ENCODE results near the gene CDK8.

DNA sequence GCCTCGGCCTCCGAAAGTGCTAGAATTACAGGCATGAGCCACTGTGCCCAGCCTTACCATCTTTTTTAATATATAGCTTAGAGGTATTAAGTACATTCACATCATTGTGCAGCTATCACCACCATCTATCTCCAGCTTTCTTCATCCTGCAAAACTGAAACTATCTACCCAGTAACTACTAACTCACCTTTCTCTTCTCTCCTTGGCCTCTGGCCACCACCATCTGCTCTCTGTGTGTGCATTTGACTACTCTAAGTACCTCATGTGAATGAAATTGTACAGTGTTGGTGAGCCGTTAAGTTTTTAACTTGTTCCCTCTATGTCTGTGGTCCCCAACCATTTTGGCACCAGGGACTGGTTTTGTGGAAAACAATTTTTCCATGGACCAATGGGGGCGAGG lies 56.1 kb downstream of the CDK8 start:
- no peak for TF ChIP-seq RCOR1 (IDR thresholded peaks at IDR 0.05; ENCODE audit: low read depth, low read length)
- TF ChIP-seq, protein P1, sequence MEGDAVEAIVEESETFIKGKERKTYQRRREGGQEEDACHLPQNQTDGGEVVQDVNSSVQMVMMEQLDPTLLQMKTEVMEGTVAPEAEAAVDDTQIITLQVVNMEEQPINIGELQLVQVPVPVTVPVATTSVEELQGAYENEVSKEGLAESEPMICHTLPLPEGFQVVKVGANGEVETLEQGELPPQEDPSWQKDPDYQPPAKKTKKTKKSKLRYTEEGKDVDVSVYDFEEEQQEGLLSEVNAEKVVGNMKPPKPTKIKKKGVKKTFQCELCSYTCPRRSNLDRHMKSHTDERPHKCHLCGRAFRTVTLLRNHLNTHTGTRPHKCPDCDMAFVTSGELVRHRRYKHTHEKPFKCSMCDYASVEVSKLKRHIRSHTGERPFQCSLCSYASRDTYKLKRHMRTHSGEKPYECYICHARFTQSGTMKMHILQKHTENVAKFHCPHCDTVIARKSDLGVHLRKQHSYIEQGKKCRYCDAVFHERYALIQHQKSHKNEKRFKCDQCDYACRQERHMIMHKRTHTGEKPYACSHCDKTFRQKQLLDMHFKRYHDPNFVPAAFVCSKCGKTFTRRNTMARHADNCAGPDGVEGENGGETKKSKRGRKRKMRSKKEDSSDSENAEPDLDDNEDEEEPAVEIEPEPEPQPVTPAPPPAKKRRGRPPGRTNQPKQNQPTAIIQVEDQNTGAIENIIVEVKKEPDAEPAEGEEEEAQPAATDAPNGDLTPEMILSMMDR (IDR thresholded peaks at IDR 0.05), result no peak
